Activated effector memory CD4-positive, alpha-beta T cell treated with anti-CD3 and anti-CD28 coated beads, Interleukin-2, amount 50 U/mL, for 16 hours (primary cell): ENCODE measurements around the gene TBC1D7.

ENCODE experiments used
- DNase-seq: peaks from one replicate; pipeline ENCODE4 v3.0.0-alpha.2; 2020

TBC1D7 gene

DNA sequence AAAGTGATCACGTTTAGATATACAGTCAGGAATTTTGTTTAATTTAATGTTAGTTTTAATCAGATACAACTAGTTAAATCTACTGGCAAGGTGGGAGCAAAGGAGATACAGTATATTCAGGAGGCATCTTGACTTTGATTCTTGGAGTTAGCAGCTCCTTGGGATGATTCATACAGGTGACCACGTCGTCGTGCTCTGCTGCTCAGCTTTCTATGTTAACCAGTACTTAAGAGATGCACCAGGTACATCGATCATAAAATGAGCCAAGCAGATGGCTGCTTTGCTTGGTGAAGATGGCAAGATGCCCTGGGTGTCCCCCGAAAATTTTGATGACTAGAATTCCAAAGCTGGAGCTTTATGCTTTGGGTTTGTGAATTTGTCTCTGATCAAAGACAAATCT is 64.7 kb downstream of the TBC1D7 start:
- no peak for DNase-seq

DNA sequence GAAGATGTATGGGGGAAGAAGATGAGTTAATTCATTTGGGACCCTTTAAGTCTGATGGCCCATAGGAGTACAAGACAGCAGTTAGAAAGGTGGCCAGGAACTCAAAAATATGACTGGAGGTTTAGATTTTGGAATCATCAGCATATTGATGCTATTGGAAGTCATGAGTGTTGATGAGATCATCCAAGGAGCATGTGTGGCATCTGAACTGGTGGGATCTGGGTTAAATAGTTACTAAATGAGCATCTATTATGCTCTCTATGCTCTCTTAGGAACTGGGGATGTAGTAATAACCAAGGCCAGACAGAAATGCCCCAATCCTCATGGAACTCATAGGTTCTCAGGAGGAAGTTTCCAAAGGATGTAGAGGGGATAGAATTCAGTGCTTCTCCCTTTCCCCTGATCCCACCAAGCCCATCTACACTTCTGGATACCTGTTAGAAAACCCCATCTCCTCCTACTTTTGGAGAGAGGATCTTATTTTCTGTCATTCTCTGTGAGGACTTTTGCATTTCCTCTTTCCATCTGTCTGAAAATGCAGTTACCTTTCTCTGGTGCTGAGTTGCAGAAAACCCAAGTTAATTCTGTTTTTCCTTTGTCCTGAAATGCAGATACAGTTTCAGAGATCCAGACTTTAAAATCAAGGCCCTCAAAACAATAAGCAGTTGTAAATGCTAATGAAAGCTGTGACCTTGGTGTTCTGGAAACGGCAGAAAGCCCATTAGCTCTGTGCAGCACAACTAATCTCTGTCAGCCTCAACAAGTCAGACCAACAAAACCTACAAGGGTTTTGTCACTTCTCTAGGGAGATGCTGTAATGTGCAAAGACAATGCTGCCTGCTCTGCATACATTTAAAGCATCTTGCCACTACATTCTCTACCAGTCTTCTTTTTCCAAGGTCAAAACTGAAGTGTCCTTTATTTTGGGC is 65.8 kb downstream of the TBC1D7 start:
- no peak for DNase-seq

DNA sequence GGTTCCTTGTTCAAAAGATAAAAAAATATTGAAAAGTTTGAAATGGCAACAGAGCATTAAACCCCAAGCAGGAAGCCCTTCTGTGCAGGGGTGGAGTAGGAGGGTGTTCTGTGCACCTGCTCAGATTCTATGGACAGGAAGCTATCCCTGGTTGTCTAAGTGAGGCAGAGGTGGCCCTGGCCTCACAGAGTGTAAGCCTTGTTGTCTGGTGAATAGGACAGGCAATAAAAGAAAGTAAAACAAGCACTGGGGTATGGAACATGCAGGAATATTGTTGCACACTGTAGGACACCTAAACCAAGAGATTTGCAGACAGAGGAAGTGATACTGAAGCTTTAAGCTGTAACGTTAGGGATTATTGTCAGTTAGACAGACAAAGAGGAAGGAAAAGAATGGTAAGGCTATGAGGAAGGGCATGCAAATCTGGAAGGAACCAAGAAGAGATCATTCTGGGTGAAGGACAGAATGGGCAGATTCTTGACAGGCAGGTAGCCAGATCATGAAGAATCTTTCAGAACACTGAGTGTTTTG is 66.8 kb downstream of the TBC1D7 start:
- no peak for DNase-seq

DNA sequence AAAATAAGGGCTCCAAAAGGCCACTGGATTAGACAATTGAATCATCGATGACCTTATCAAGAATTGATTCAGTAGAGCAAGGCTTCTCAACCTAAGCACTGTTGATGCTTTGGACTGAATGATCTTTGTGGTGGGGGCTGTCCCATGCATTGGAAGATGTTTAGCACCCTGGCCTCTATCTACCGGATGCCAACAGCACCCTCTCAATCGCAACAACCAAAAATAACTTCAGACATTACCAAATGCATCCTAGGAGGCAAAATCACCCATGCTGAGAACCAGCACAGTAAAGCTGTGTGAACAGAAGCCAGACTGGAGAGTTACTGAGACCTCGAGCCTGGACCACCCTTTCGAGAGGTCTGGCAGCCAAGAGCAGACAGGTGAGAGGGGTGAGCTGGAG is 67.5 kb downstream of the TBC1D7 start:
- no peak for DNase-seq

DNA sequence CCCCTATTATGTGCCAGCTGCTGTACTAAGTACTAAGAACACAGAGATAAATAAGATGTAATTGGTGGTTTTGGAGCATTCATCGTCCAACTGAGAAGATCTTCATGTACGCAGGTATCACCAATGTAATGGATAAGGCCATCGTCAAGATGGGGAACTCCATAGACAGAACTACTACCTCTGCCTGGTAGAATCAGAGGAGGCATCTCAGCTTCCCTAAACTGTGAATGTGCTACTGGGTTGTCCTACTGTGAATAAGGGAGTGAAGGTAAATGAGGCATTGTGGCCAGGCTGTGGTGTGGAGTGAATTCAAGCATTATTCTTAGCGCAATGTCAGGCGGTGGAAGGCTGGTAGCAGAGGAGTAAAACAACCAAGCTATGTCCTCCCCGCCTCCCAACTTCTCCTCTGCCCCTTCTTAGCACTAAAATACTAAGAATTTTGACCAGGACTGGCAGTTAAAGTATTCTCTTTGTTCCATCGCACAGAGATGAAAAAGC is 68.2 kb downstream of the TBC1D7 start:
- DNase-seq: no peak

DNA sequence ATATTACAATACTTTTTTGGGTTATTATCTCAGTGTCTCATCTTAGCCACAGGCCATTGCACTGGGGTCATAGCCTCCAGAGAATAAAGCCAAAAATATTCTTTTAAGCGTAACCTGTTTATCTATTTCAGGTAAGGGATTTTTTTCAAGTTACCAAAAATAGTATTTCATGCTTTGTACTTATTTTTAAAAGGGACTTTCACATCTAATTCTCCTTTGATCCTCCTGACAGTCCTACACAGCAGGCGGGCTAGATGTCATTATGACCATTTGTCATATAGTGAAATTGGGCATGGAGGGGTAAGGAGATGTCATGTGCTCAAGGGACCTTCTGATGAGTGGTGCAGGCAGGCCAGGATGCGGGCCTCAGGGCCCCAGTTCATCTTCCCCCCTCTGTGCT is 68.9 kb downstream of the TBC1D7 start:
- no peak for DNase-seq

DNA sequence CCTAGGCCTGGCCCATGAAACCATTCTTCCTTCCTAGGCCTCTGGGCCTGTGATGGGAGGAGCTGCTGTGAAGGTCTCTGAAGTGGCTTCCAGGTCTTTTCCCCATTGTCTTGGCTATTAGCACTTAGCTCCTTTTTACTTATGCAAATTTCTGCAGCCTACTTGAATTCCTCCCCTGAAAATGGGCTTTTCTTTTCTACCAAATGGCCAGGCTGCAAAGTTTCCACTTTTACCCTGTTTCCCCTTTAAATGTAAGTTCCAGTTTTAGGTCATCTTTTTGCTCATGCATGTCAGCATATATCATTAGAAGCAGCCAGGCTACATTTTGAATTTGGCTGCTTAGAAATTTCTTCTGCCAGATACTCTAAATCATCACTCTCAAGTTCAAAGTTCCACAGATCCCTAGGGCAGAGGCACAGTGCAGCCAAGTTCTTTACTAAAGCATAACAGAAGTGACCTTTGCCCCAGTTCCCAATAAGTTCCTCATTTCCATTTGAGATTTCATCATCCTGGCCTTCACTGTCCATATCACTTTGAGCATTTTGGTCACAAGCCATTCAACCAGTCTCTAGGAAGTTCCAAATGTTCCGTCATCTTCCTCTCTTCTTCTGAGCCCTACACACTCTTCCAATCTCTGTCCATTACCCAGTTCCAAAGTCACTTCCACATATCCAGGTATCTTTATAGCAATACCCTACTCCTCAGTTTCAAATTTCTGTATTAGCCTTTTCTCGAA is 71.9 kb downstream of the TBC1D7 start:
- DNase-seq: no peak
